Muscle of leg (tissue), 11 donors: Measurements from ENCODE around the gene SHISA6. TPM values are rescaled to one million over a fixed set of nuclear protein-coding genes. Genes with fewer than 3 reads are reported as not detected.
A peak's percentile ranks its signal among the peaks of the same experiment; 100 is the strongest.

ENCODE experiments used
- DNase-seq: peaks from one replicate; pipeline ENCODE4 v3.0.0; 2013
- H3K27ac ChIP-seq: one replicate; pipeline ENCODE4 v1.5.1; 2013; ENCODE audit warnings: mild to moderate bottlenecking, low read length, control low read depth
- H3K27me3 ChIP-seq: one replicate; pipeline ENCODE4 v1.6.1; 2013; ENCODE audit warnings: low read length; ENCODE audit not compliant: control insufficient read depth, insufficient read depth
- H3K36me3 ChIP-seq: one replicate; pipeline ENCODE4 v1.6.1; 2013; ENCODE audit warnings: low read length; ENCODE audit not compliant: control insufficient read depth, insufficient read depth
- H3K4me1 ChIP-seq: one replicate; pipeline ENCODE4 v1.6.1; 2013; ENCODE audit warnings: low read length; ENCODE audit not compliant: control insufficient read depth, insufficient read depth
- H3K4me3 ChIP-seq: one replicate; pipeline ENCODE4 v1.5.1; 2013; ENCODE audit warnings: low read length, control low read depth
- H3K9me3 ChIP-seq: replicated peaks from 2 replicates; pipeline ENCODE4 v1.6.1; 2013; ENCODE audit warnings: low read depth, low read length; ENCODE audit not compliant: control insufficient read depth
- WGBS: methylation state at CpG from one replicate; pipeline ENCODE4 v1.1.5; 2013; ENCODE audit warnings: missing lambda C conversion rate; ENCODE audit not compliant: insufficient coverage; 5-methylcytosine and 5-hydroxymethylcytosine counted together
- polyA plus RNA-seq, 8 donors: library from polyadenylated mRNA; unstranded; fragments of 120-200 nt; gene quantifications; one replicate each; pipeline versions ENCODE4 v1.2.1 to v1.2.3, GENCODE V29; 2013; ENCODE audit warnings: inconsistent platforms in 1 of 8, low replicate concordance in 1 of 8; ENCODE audit not compliant: insufficient read length in 8 of 8, insufficient read depth in 1 of 8
- total RNA-seq: library from RNA; stranded (reverse); fragments of 120-200 nt; gene quantifications from one replicate; pipeline ENCODE4 v1.2.4, GENCODE V29; 2013

The SHISA6 gene
- total and polyA plus RNA-seq, 9 donors, result 3.2 to 19.3 (median 9.9) TPM

GRCh38 chr17:11331547-11332513 lies 90.8 kb downstream of the SHISA6 start:
- Histone ChIP-seq H3K36me3 (no peaks in the 10 kb centered on the region), H3K4me1 (peaks cover 13% of the 10 kb centered on the region), H3K27me3 (no peaks in the 10 kb centered on the region), H3K27ac (no peak overlapping the region), H3K9me3 (no peaks in the 10 kb centered on the region), H3K4me3 (no peak overlapping the region)
- 41% methylated on average over 11 of the region's 15 CpGs for WGBS
- peak; percentile 56 for DNase-seq

DNA sequence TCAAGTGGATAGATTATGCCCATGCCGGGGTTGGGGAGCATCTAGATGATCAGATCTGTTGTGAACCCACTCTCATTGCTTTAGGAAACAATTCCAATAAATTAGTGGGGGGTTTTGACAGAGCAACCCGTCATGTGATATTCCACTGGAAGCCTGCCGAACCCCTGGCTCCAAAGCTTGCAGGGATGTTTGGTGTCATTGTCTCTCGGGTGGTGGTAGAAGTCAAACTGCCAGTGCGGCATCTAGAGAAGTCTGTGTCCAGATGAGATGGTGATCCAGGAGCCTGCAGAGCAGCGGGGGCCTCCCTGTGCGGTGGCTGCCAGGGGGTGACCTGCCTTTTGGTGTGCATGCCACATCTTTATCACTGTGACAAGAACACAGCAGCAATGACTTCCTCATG lies 91.7 kb downstream of the SHISA6 start:
- H3K36me3 ChIP-seq, result no peaks in the 10 kb centered on the region
- no peak overlapping the region for H3K4me3 ChIP-seq
- WGBS, result no CpG with 5 or more reads among the region's 7 CpGs
- H3K4me1 ChIP-seq, result peaks cover 13% of the 10 kb centered on the region
- no peaks in the 10 kb centered on the region for H3K9me3 ChIP-seq
- H3K27ac ChIP-seq, result no peak overlapping the region
- H3K27me3 ChIP-seq, result no peaks in the 10 kb centered on the region
- no peak for DNase-seq

DNA sequence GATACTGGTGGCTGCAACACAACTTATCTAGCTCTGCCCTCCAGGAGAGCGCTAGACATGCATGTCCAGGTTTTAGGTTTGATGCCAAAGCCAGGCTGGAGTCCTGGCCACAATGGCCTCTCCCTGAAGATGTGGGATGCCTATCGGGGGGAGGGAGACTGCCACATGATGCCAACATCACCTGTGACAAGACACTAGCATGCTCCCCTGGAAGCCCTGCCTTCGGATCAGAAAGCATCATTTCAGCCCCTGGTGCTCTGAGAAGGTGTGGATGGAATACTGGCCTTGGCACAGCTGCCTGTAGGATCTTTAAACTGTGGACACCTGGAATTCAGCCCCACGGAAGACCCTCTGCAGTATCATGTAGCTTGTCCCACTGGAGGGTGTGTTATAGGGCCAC lies 93.5 kb downstream of the SHISA6 start:
- H3K4me3 ChIP-seq, result no peak overlapping the region
- H3K9me3 ChIP-seq, result no peaks in the 10 kb centered on the region
- no peak for DNase-seq
- peaks cover 8% of the 10 kb centered on the region for H3K4me1 ChIP-seq
- no peaks in the 10 kb centered on the region for H3K36me3 ChIP-seq
- WGBS, result 85% methylated on average over 3 of the region's 4 CpGs
- H3K27ac ChIP-seq, result no peak overlapping the region
- no peaks in the 10 kb centered on the region for H3K27me3 ChIP-seq

- H3K4me3 ChIP-seq, result no peak overlapping the region
- no peaks in the 10 kb centered on the region for H3K27me3 ChIP-seq
- no peaks in the 10 kb centered on the region for H3K4me1 ChIP-seq
- 75% methylated on average over 1 of the region's 5 CpGs for WGBS
- DNase-seq, result no peak
- no peaks in the 10 kb centered on the region for H3K36me3 ChIP-seq
- H3K27ac ChIP-seq, result no peak overlapping the region
- no peaks in the 10 kb centered on the region for H3K9me3 ChIP-seq
Measured at GRCh38 chr17:11336290-11336689, 95.3 kb downstream of the SHISA6 start.

DNA sequence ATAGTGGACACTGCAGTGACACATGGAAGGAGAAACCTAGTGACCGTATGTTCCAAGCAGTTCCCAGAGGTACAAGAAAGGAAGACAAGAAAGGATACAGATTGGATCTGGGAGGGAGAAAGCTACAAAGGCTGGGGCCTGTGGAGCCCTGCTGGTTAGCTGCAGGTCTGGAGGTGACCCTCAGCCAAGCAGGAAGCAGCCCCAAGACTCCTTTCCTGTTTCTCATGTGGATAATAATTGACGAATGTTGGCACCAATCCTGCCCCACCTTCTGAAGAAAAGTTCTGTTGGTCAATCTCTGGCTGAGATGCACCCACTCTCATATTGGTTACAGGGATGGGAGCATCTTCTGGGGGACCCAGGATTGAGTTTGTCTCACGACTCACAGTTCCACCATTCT lies 99.8 kb downstream of the SHISA6 start:
- H3K27ac ChIP-seq, result no peak overlapping the region
- DNase-seq, result no peak
- H3K36me3 ChIP-seq, result no peaks in the 10 kb centered on the region
- no peaks in the 10 kb centered on the region for H3K9me3 ChIP-seq
- WGBS, result 76% methylated on average over 3 of the region's 3 CpGs
- no peaks in the 10 kb centered on the region for H3K27me3 ChIP-seq
- no peak overlapping the region for H3K4me3 ChIP-seq
- no peaks in the 10 kb centered on the region for H3K4me1 ChIP-seq

GRCh38 chr17:11342138-11342537 lies 101.1 kb downstream of the SHISA6 start:
- no peak overlapping the region for H3K27ac ChIP-seq
- 54% methylated on average over 2 of the region's 3 CpGs for WGBS
- H3K4me3 ChIP-seq, result no peak overlapping the region
- no peaks in the 10 kb centered on the region for H3K9me3 ChIP-seq
- H3K36me3 ChIP-seq, result no peaks in the 10 kb centered on the region
- no peaks in the 10 kb centered on the region for H3K4me1 ChIP-seq
- H3K27me3 ChIP-seq, result no peaks in the 10 kb centered on the region
- DNase-seq, result no peak

DNA sequence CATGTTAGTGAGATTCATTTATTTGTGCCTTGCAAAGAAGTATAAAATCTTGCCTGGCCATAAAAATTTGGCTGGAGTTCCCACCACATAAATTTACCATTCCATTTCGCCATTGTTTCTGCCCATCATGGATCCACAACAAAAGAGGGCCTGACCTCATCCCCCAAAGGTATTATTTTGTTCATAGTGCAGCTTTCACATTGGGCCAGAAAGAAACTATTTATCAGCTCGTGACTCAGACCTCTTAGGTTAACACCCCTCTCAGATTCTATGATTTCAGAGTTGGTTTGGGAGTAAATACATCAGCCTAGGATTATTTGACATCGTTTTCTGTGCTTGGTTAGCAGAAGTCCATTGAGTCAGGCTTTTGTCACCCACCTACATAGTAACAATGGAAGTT lies 108.1 kb downstream of the SHISA6 start:
- no peak overlapping the region for H3K27ac ChIP-seq
- no peak overlapping the region for H3K4me3 ChIP-seq
- H3K9me3 ChIP-seq, result no peaks in the 10 kb centered on the region
- DNase-seq, result peak; percentile 79
- 50% methylated on average over 1 of the region's 3 CpGs for WGBS
- H3K27me3 ChIP-seq, result no peaks in the 10 kb centered on the region
- peaks cover under 1% of the 10 kb centered on the region for H3K4me1 ChIP-seq
- H3K36me3 ChIP-seq, result no peaks in the 10 kb centered on the region

DNA sequence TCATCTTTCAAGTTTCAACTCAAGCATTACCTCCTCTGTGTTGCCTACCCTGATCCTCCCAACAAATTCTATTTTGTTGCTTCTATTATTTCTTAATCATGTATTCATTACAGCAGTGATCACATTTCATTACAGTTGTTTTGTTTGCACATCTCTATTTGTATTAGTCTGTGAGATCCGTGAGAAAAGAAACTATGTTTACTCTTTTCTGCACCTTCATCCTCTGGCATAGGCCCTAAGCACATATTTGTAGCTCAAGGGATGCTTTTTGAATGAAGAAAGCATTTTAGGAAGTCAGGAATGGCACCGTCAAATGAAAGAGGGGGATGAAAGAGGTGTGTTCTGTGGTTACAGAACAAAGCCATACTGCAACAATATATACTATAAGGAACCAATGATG lies 110.5 kb downstream of the SHISA6 start:
- Histone ChIP-seq H3K4me3 (no peak overlapping the region), H3K4me1 (peaks cover 2% of the 10 kb centered on the region), H3K36me3 (no peaks in the 10 kb centered on the region), H3K27me3 (no peaks in the 10 kb centered on the region), H3K27ac (no peak overlapping the region), H3K9me3 (no peaks in the 10 kb centered on the region)
- WGBS, result no CpG with 5 or more reads among the region's 2 CpGs
- DNase-seq, result no peak

GRCh38 chr17:11353601-11354000 lies 112.6 kb downstream of the SHISA6 start:
- peak; percentile 87 for DNase-seq
- WGBS, result no CpG with 5 or more reads among the region's 5 CpGs
- H3K4me1 ChIP-seq, result peaks cover 2% of the 10 kb centered on the region

GRCh38 chr17:11356371-11356770 lies 115.4 kb downstream of the SHISA6 start:
- Histone ChIP-seq H3K27me3 (no peaks in the 10 kb centered on the region), H3K27ac (no peak overlapping the region), H3K4me3 (no peak overlapping the region), H3K9me3 (no peaks in the 10 kb centered on the region), H3K4me1 (peaks cover 2% of the 10 kb centered on the region), H3K36me3 (no peaks in the 10 kb centered on the region)
- DNase-seq, result no peak
- no CpG with 5 or more reads among the region's 2 CpGs for WGBS

More at GRCh38 chr17:11353601-11354000, 112.6 kb downstream of the SHISA6 start:
- Histone ChIP-seq H3K36me3 (no peaks in the 10 kb centered on the region), H3K4me3 (no peak overlapping the region), H3K27me3 (no peaks in the 10 kb centered on the region), H3K9me3 (no peaks in the 10 kb centered on the region), H3K27ac (no peak overlapping the region)
